HG03460 (cell line): ENCODE data around the gene LILRB2.
"Not testable (repeated sequence)": the region's sequence is repeated elsewhere in the genome, so short reads cannot be mapped to it uniquely, and the experiment has no call there.

Experiments
- ATAC-seq: cut with Tn5 transposase; IDR thresholded peaks from one replicate; pipeline ENCODE4 v1.9.1; 2021; ENCODE audit not compliant: unreplicated experiment

Gene LILRB2

DNA sequence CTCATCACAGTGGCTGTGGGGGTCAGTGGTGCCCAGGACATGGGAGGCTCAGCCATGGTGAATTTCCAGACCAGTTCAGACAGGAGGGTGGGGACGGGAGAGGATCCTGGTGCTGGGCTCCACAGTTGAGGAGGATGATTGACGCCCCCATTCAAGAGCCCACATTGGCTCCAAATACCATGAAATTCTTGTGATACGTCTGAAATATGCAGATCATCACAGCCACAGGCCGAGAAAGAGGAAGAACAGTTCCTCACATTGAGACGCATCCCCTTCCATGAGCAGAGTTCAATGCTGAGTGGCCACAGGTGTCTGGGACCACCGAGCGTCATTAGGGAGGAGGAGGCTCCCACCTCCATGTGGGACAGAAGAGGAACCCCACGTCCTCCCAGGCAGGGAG lies 37.1 kb downstream of the LILRB2 start:
- not testable (repeated sequence) for ATAC-seq

- not testable (repeated sequence) for ATAC-seq
Measured at GRCh38 chr19:54242646-54243045, 38.3 kb downstream of the LILRB2 start, which contains the start of gene LILRA6. LILRA6 (minus strand) TSS chr19:54242790.

- ATAC-seq: not testable (repeated sequence)
Measured at GRCh38 chr19:54242234-54242633, 38.7 kb downstream of the LILRB2 start.

DNA sequence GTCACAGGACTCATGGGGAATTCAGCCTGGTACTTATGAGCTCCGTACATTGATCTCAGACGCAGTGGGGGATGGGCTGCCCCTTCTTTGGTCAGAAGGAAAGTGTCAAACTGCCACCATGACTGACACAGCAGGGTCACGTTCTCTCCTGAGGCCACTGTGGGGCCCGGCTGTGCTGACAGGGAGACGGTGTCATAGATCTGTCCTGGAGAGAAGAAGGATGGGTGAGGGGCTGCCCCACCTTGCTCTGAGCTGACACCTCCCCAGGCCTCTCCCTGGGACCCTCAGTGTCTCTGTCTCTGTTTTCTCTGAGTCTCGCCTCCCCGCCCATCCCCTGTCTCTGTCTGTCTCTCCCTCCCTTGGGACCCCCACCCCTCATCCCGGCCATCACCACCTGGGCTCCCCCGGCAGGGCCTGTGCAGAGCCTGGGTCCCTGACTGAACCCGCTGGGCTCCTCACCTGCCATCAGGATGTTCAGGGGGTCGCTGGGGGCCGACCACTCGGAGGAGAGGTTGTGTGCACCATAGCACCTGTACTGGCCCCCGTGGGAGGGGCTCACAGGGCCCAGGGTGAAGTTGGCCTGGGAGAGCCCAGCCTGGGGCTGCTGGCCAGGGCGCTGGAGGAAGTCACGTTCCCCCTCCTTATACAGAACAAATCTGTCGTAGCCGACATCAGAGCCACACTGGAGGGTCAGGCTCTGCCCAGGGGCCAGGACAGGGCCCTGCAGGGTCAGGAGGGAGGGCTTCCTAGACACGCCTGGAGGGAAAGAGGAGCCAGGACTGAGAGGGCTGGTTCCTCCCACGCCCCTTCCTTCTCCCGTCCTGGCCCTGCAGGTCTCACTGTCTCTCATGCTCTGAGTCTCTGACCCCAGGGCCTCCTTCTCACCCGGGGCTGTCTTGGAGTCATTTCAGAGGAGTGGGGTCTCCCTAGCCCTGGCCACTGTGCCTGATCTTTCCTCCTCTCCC lies 40.3 kb downstream of the LILRB2 start:
- ATAC-seq: not testable (repeated sequence)

GRCh38 chr19:54239491-54240371 lies 41.2 kb downstream of the LILRB2 start:
- ATAC-seq: not testable (repeated sequence)

- ATAC-seq: no peak
Measured at GRCh38 chr19:54233941-54234340, 47.0 kb downstream of the LILRB2 start.

GRCh38 chr19:54231077-54231931 lies 49.6 kb downstream of the LILRB2 start:
- ATAC-seq: no peak

- no peak for ATAC-seq
Measured at GRCh38 chr19:54230031-54230430, 50.9 kb downstream of the LILRB2 start.

GRCh38 chr19:54229146-54229545 lies 51.8 kb downstream of the LILRB2 start:
- no peak for ATAC-seq

DNA sequence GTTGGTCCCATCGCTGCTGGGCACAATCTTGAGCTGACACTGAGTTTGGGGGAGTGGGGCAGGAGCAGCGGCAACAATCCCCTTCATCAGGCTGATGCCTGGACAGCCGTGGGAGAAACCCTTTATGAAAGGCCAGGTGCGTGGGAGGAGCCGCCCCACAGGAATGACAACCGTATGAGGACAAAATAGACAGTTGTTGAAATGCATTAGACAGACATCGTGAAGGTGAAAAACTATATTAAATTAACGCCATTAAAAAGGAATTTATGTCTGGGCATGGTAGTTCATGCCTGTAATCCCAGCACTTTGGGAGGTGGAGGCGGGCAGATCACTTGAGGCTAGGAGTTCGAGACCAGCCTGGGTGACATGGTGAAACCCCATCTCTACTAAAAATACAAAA lies 56.3 kb downstream of the LILRB2 start:
- ATAC-seq: not testable (repeated sequence)

GRCh38 chr19:54223937-54224281 lies 57.0 kb downstream of the LILRB2 start:
- not testable (repeated sequence) for ATAC-seq
